CD4-positive, alpha-beta T cell treated with Interleukin-2 at 100 ng/mL for 4 hours (primary cell): ENCODE results near the gene NKAIN1.
"Not testable (repeated sequence)": the region's sequence is repeated elsewhere in the genome, so short reads cannot be mapped to it uniquely, and the experiment has no call there.

Experiments
- DNase-seq: peaks from one replicate; pipeline ENCODE4 v3.0.0-alpha.2; 2020; ENCODE audit warnings: low spot score

The NKAIN1 gene

DNA sequence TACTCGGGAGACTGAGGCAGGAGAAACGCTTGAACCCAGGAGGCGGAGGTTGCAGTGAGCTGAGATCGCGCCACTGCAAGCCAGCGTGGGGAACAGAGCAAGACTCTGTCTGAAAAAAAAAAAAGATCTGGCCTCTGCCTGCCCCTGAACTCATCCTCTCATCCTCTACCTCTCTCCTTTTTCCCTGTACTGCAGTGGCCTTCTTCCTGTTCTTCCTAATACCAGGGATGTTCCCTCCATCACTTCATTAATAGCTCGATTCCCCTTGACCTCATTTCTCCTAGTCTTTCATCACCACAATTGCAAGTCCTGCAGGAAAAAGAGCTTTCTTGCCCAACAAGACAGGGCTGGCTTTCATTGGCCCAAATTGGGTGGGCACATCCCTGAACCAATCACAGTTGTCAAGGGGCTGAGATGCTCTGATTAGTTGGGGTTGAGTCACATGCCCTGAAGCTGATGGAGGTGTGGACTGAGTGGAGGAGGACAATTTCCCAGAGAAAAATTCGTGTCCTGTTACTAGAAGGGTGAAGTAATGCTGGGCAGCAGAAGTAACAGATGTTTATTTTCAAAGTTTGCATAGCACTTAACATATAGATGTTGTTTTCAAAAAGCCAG is 87.4 kb downstream of the NKAIN1 start:
- DNase-seq: no peak

DNA sequence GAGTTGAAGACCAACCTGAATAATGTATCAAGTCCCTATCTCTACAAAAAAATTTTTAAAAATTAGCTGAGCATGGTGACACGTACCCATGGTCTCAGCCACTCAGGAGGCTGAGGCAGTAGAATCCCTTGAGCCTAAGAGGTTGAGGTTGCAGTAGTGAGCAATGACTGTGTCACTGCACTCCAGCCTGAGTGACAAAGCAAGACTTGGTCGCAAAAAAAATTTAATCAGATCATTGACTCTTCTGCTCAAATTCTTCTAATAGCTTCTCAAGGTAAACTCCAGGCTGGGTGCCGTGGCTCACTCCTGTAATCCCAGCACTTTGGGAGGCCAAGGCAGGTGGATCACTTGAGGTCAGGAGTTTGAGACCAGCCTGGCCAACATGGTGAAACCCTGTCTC is 88.3 kb downstream of the NKAIN1 start:
- no peak for DNase-seq

DNA sequence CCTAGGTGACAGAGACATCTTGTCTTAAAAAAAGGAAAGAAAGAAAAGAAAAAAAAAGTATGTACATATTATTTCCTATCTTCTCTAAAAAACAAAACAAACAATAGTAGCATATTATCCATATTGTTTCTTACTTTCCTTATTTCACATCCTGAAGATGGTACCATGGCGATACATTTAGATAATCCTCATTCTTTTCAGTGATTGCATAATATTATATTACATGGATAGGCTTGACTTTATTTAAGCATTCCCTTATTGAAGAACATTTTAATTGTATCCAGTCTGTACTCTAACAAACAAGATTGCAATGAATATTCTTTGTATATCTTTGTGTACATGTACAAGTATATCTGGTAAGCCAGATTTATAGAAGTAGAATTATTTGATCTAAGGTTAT is 91.3 kb downstream of the NKAIN1 start:
- DNase-seq: no peak

DNA sequence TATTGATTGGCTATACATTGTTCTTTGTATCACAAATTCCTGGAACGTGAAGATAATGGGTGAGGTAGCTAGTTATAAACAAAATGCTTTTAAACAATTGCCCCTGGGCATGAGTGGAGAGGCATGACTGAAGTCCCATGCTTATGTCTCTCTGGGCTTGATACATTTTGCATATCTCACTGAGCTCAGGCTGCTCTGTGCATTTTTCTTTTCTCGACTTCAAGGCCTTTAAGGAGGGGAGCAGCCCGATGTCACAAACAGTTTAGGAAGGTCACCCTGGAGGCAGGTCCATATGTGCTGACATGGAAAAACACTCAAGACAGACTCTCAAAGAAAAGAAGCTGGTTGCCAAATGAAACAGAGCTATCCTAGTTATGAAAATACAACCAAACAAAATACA is 94.0 kb downstream of the NKAIN1 start:
- no peak for DNase-seq

DNA sequence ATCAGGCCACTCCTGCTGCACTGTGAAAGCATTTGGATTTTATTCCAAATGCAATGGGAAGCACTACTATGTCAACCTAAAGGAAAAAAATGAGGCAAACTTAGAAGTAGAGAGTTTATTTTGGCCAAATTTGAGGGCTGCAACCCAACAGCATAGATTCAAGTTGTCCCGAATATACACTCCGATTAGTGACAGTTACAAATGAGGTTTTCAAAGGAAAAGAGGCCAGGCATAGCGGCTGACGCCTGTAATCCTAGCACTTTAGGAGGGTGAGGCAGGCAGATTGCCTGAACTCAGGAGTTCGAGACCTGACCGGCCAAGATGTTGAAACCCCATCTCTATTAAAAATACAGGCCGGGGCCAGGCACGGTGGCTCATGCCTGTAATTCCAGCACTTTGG is 95.2 kb downstream of the NKAIN1 start:
- DNase-seq: no peak

DNA sequence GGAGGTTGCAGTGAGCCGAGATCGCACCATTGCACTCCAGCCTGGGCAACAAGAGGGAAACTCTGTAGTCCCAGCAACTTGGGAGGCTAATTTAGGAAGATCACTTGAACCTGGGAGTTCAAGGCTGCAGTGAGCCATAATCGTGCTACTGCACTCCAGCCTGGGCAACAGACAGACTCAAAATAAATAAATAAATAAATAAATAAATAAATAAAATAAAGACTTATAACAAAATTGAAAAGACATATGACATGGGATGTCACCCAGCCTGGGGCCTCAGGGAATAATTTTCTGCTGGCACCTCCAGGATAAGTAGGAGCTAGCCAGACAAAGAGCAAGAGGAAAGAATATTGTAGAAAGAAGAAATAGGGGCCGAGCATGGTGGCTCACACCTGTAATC is 96.2 kb downstream of the NKAIN1 start:
- DNase-seq: no peak

DNA sequence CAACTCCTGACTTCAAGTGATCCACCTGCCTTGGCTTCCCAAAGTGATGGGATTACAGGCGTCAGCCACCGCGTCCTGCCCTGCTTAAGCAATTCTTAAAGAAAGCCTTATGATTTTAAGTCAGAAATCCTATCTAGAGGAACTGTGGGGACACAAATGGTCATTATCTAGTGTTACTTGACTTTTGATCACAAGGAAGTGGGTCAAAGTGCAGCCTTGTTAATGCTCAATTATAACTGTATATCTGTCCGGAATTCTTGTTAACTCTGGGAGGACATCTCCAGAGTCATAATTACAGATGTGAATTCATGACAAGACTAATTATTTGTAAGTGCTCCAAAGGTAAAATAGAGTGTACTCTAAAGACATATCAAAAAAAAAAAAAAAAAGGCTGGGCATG is 97.3 kb downstream of the NKAIN1 start:
- DNase-seq: no peak

DNA sequence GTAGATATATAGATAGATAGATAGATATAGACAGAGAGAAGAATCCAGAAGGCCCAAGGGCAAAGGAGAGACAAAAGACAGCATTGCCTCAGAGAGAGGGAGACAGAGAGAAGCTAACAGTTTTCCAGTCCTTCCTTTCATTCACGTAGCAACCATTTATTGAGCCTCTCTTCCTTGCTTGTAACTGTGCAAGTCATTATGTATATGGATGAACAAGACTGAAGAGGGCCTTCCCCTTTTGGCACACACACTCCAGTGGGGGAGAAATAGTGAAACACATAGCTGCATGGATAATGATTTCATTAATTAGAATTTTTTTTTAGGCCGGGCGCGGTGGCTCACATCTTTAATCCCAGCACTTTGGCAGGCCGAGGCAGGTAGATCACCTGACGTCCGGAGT is 99.4 kb downstream of the NKAIN1 start:
- no peak for DNase-seq

DNA sequence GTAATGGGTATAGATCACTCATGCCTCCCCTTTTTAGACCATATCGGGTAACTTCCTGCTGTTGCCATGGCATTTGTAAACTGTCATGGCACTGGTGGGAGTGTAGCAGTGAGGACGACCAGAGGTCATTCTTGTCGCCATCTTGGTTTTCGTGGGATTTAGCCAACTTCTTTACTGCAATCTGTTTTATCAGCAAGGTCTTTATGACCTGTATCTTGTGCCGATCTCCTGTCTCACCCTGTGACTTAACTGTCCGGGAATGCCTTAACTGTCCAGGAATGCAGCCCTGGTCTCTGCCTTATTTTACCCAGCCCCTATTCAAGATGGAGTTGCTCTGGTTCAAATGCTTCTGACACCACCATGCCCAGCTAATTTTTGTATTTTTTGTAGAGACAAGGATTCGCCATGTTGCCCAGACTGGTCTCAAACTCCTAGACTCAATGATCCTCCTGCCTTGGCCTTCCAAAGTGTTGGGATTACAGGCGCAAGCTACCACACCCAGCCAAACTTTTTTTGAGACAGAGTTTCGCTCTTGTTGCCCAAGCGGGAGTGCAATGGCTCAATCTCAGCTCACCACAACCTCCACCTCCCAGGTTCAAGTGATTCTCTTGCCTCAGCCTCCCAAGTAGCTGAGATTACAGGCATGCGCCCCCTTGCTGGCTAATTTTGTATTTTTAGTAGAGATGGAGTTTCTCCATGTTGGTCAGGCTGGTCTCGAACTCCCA is 100.7 kb downstream of the NKAIN1 start:
- DNase-seq: not testable (repeated sequence)

DNA sequence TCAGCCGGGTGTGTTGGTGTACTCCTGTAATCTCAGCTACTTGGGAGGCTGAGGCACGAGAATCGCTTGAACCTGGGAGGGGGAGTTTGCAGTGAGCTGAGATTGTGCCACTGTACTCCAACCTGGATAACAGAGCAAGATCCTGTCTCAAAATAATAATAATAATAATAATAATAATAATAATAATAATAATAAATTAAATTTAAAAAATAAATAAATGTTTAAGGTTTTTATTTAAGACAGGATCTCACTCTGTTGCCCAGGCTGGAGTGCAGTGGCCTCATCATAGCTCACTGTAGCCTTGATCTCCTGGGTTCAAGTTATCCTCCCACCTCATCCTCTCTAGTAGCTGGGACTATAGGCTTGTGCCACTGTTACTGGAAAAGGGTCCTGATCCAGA is 101.8 kb downstream of the NKAIN1 start:
- not testable (repeated sequence) for DNase-seq

DNA sequence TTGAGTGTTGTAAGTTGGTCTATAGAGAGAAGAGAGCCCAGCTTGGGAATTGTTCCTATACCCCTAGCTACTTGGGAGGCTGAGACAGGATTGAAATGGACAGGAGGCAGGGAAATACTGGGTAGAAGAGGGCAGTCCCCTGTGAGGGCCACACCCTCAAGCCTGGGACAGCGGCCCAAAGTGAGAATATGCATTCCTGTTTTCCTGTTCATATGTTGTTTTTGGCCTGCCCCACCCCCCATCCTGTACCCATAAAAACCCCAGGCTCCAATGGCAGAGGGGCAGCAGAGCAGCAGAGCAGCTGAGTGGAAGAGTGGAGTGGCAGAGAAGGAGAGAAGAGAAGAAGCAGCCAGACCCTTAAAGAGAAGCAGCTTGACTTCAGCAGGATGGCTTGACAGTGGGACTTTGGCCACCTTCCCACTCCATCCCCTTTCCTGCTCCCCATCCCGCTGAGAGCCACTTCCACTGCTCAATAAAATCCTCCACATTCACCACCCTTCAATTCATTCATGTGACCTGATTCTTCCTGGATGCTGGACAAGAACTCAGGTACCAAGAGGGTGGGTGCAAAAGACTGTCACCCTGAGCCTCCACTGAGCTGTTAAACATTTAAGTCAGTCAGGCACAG is 103.6 kb downstream of the NKAIN1 start:
- no peak for DNase-seq

DNA sequence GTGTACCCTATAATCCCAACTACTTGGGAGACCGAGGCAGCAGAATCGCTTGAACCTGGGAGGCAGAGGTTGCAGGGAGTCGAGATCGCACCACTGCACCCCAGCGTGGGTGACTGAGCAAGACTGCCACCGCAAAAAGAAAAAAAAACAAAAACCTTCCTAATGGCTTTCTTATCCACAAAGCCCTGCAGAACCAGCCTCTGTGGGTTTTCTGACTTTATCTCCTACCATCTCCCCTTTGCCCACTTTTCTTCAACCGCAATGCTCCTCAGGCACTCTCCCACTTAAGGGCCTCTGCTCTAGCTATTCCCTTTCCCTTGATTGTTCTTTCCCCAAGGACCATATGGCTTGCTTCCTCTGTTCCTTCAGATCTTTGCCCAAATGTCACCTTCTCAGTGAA is 106.3 kb downstream of the NKAIN1 start:
- no peak for DNase-seq
